Sigmoid colon (tissue), 4 donors: ENCODE measurements around the gene DHX15.

Source experiments
- EP300 ChIP-seq, 4 donors: sonication (generic); formaldehyde crosslinking; IDR thresholded peaks; one replicate each; pipeline ENCODE4 v1.6.1; 2017; ENCODE audit warnings: antibody characterized with exemption in 4 of 4
- TF ChIP-seq, protein P1 (sequence below), 4 experiments: fragments of 450-650 bp in 3 of 4; fragments of 200-600 bp in 1 of 4; IDR thresholded peaks; one replicate each; pipeline ENCODE4 v1.5.1; 2016 to 2019; ENCODE audit warnings: antibody characterized with exemption in 4 of 4, mild to moderate bottlenecking in 3 of 4, moderate library complexity in 2 of 4

DNA sequence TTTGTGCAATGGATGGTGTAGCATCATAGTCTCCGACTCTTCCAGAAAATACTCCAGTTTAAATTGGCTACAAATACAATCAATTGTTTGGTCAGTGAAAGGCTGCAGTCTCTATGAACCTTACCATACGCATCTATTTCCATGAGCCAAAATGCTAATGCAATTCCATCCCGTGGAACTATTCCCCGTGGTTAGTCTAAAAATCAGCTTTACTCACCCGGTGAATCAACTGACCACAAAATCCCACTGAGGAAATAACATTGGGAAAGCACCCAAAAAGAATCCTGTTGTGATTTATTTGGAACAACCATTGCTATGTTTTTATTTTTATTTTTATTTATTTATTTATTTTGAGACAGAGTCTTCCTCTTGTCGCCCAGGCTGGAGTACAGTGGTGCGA is 87.1 kb downstream of the DHX15 start:
- TF ChIP-seq, protein P1, sequence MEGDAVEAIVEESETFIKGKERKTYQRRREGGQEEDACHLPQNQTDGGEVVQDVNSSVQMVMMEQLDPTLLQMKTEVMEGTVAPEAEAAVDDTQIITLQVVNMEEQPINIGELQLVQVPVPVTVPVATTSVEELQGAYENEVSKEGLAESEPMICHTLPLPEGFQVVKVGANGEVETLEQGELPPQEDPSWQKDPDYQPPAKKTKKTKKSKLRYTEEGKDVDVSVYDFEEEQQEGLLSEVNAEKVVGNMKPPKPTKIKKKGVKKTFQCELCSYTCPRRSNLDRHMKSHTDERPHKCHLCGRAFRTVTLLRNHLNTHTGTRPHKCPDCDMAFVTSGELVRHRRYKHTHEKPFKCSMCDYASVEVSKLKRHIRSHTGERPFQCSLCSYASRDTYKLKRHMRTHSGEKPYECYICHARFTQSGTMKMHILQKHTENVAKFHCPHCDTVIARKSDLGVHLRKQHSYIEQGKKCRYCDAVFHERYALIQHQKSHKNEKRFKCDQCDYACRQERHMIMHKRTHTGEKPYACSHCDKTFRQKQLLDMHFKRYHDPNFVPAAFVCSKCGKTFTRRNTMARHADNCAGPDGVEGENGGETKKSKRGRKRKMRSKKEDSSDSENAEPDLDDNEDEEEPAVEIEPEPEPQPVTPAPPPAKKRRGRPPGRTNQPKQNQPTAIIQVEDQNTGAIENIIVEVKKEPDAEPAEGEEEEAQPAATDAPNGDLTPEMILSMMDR (IDR thresholded peaks at IDR 0.05), result no peak
- TF ChIP-seq EP300 (IDR thresholded peaks at IDR 0.05), result no peak
